HEK293 (cell line): ENCODE results near the gene MGME1.

Experiments used
- CTCF ChIA-PET: fragments of 350-600 bp; formaldehyde crosslinking; extraction: SDS; loops from one replicate; lab custom pipeline; 2021; ENCODE audit warnings: antibody characterized with exemption; lab: Yijun Ruan, JAX
- POLR2A ChIA-PET: fragments of 300-600 bp; formaldehyde crosslinking; extraction: SDS; loops from one replicate; lab custom pipeline; 2020; ENCODE audit warnings: antibody characterized with exemption, inconsistent platforms; lab: Yijun Ruan, JAX
- H3K27ac ChIP-seq: fragments of 200-500 bp; sonication (Bioruptor generic); 2 replicates; pipeline ENCODE4 v1.5.1; 2014; ENCODE audit warnings: low read depth, low read length, control low read depth, inconsistent platforms; ENCODE audit errors: extremely low read depth
- H3K36me3 ChIP-seq, 2 experiments: fragments of 200-500 bp in 1 of 2; sonication (Bioruptor generic) in 1 of 2; 1 replicate in 1 of 2; 2 replicates in 1 of 2; pipeline ENCODE4 v1.5.1; 2014 to 2017; ENCODE audit warnings: inconsistent platforms in 2 of 2, low read length in 2 of 2; ENCODE audit not compliant: control insufficient read depth in 2 of 2, insufficient read depth in 1 of 2
- H3K4me1 ChIP-seq: fragments of 200-500 bp; sonication (Bioruptor generic); 2 replicates; pipeline ENCODE4 v1.5.1; 2014; ENCODE audit warnings: mild to moderate bottlenecking, low read length, inconsistent platforms; ENCODE audit not compliant: control insufficient read depth, insufficient read depth
- H3K4me3 ChIP-seq: 2 replicates; pipeline ENCODE4 v1.5.1; 2011; ENCODE audit warnings: low read depth, mild to moderate bottlenecking, control low read depth, low read length, moderate library complexity
- H3K9me3 ChIP-seq: fragments of 200-500 bp; sonication (Bioruptor generic); 2 replicates; pipeline ENCODE4 v1.5.1; 2014; ENCODE audit warnings: low read depth, low read length, inconsistent platforms; ENCODE audit not compliant: control insufficient read depth, insufficient read depth
- BCL11B ChIP-seq: fragments of 450-650 bp; formaldehyde crosslinking; IDR thresholded peaks from 2 replicates; pipeline ENCODE4 v1.5.1; 2016; ENCODE audit warnings: low read depth, missing biosample characterization, missing genetic modification characterization
- GLIS2 ChIP-seq: fragments of 450-650 bp; formaldehyde crosslinking; IDR thresholded peaks from 2 replicates; pipeline ENCODE4 v1.5.1; 2016; ENCODE audit warnings: missing biosample characterization, missing genetic modification characterization
- OVOL3 ChIP-seq: fragments of 450-650 bp; formaldehyde crosslinking; IDR thresholded peaks from 2 replicates; pipeline ENCODE4 v1.5.1; 2016; ENCODE audit warnings: missing biosample characterization, missing genetic modification characterization
- YY2 ChIP-seq: fragments of 450-650 bp; formaldehyde crosslinking; IDR thresholded peaks from 2 replicates; pipeline ENCODE4 v1.5.1; 2016; ENCODE audit warnings: missing biosample characterization, missing genetic modification characterization
- ZBTB48 ChIP-seq: fragments of 450-650 bp; formaldehyde crosslinking; IDR thresholded peaks from 2 replicates; pipeline ENCODE4 v1.5.1; 2016; ENCODE audit warnings: missing biosample characterization, missing genetic modification characterization
- ZBTB8A ChIP-seq: fragments of 450-650 bp; formaldehyde crosslinking; IDR thresholded peaks from 2 replicates; pipeline ENCODE4 v1.5.1; 2016; ENCODE audit warnings: missing biosample characterization, missing genetic modification characterization
- ZNF114 ChIP-seq: fragments of 450-650 bp; formaldehyde crosslinking; IDR thresholded peaks from 2 replicates; pipeline ENCODE4 v1.5.0; 2017; ENCODE audit warnings: missing biosample characterization, missing genetic modification characterization
- ZNF133 ChIP-seq: fragments of 450-650 bp; formaldehyde crosslinking; IDR thresholded peaks from 2 replicates; pipeline ENCODE4 v1.5.1; 2016; ENCODE audit warnings: missing biosample characterization, missing genetic modification characterization
- ZNF146 ChIP-seq: fragments of 450-650 bp; formaldehyde crosslinking; IDR thresholded peaks from 2 replicates; pipeline ENCODE4 v1.5.1; 2016; ENCODE audit warnings: missing biosample characterization, missing genetic modification characterization
- ZNF214 ChIP-seq: fragments of 450-650 bp; formaldehyde crosslinking; IDR thresholded peaks from 2 replicates; pipeline ENCODE4 v1.5.1; 2017; ENCODE audit warnings: missing biosample characterization, mild to moderate bottlenecking, missing genetic modification characterization, borderline replicate concordance
- ZNF24 ChIP-seq: fragments of 450-650 bp; formaldehyde crosslinking; IDR thresholded peaks from 2 replicates; pipeline ENCODE4 v1.5.1; 2016; ENCODE audit warnings: missing biosample characterization, missing genetic modification characterization
- ZNF335 ChIP-seq: fragments of 450-650 bp; formaldehyde crosslinking; conservative IDR thresholded peaks from 2 replicates; pipeline ENCODE4 v1.5.1; 2016; ENCODE audit warnings: missing biosample characterization, missing genetic modification characterization
- ZNF529 ChIP-seq: fragments of 450-650 bp; formaldehyde crosslinking; IDR thresholded peaks from 2 replicates; pipeline ENCODE4 v1.5.1; 2017; ENCODE audit warnings: missing genetic modification characterization, missing biosample characterization; ENCODE audit not compliant: insufficient replicate concordance
- ZNF530 ChIP-seq: fragments of 450-650 bp; formaldehyde crosslinking; IDR thresholded peaks from 2 replicates; pipeline ENCODE4 v1.5.1; 2016; ENCODE audit warnings: low read depth, missing biosample characterization, missing genetic modification characterization
- ZNF555 ChIP-seq: fragments of 450-650 bp; formaldehyde crosslinking; conservative IDR thresholded peaks from 2 replicates; pipeline ENCODE4 v1.5.1; 2017; ENCODE audit warnings: missing biosample characterization, mild to moderate bottlenecking, missing genetic modification characterization, inconsistent platforms
- ZNF558 ChIP-seq: fragments of 450-650 bp; formaldehyde crosslinking; IDR thresholded peaks from 2 replicates; pipeline ENCODE4 v1.5.1; 2016; ENCODE audit warnings: missing biosample characterization, missing genetic modification characterization
- ZNF571 ChIP-seq: fragments of 450-650 bp; formaldehyde crosslinking; IDR thresholded peaks from 2 replicates; pipeline ENCODE4 v1.5.0; 2017; ENCODE audit warnings: missing biosample characterization, missing genetic modification characterization
- ZNF626 ChIP-seq: fragments of 450-650 bp; sonication (Bioruptor Pico); formaldehyde crosslinking; IDR thresholded peaks from 2 replicates; pipeline ENCODE4 v1.5.1; 2018; ENCODE audit warnings: missing biosample characterization, missing genetic modification characterization, inconsistent platforms
- ZNF664 ChIP-seq: fragments of 450-650 bp; formaldehyde crosslinking; IDR thresholded peaks from 2 replicates; pipeline ENCODE4 v1.5.1; 2016; ENCODE audit warnings: missing biosample characterization, missing genetic modification characterization
- ZNF677 ChIP-seq: fragments of 450-650 bp; IDR thresholded peaks from 2 replicates; pipeline ENCODE4 v1.5.0; 2018; ENCODE audit warnings: missing biosample characterization, mild to moderate bottlenecking, missing genetic modification characterization, moderate library complexity
- TF ChIP-seq, protein P1 (sequence below): fragments of 450-650 bp; formaldehyde crosslinking; IDR thresholded peaks from 2 replicates; pipeline ENCODE4 v1.5.1; 2016; ENCODE audit warnings: missing biosample characterization, missing genetic modification characterization
- TF ChIP-seq, protein P2 (sequence below): fragments of 450-650 bp; IDR thresholded peaks from 2 replicates; pipeline ENCODE4 v1.5.1; 2018; ENCODE audit warnings: missing biosample characterization, mild to moderate bottlenecking, missing genetic modification characterization
- TF ChIP-seq, protein P3 (sequence below): fragments of 450-650 bp; formaldehyde crosslinking; conservative IDR thresholded peaks from 2 replicates; pipeline ENCODE4 v1.5.1; 2016; ENCODE audit warnings: low read depth, missing biosample characterization, missing genetic modification characterization
- TF ChIP-seq, protein P4 (sequence below): fragments of 450-650 bp; formaldehyde crosslinking; IDR thresholded peaks from 2 replicates; pipeline ENCODE4 v1.5.1; 2016; ENCODE audit warnings: missing biosample characterization, missing genetic modification characterization

MGME1 gene

GRCh38 chr20:17949899-17950298 lies 18.9 kb upstream of the MGME1 start:
- POLR2A ChIA-PET: interaction anchor here (1.3 kb wide), 1 partner anchor 16 kb away, joined by 5 read pairs; no protein-coding TSS in a partner anchor
- no peaks in the 10 kb centered on the region for H3K4me1 ChIP-seq
- no peak overlapping the region for H3K4me3 ChIP-seq
- H3K36me3 ChIP-seq: peaks cover 46 to 100% of the 10 kb centered on the region in 2 experiments
- TF ChIP-seq ZNF24 (tag by site-specific recombination): no peak
- no peak for TF ChIP-seq ZNF558
- TF ChIP-seq ZNF664 (tag by site-specific recombination): no peak
- TF ChIP-seq ZNF335: no peak
- no peak for TF ChIP-seq ZNF146 (tag by site-specific recombination)
- no peak for TF ChIP-seq GLIS2 (tag by site-specific recombination)
- TF ChIP-seq ZBTB8A (tag by site-specific recombination): no peak
- TF ChIP-seq ZBTB48: no peak
- TF ChIP-seq, protein P1, sequence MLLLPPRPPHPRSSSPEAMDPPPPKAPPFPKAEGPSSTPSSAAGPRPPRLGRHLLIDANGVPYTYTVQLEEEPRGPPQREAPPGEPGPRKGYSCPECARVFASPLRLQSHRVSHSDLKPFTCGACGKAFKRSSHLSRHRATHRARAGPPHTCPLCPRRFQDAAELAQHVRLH (tag by site-specific recombination): no peak
- no peak for TF ChIP-seq ZNF214 (tag by site-specific recombination)
- TF ChIP-seq, protein P2, sequence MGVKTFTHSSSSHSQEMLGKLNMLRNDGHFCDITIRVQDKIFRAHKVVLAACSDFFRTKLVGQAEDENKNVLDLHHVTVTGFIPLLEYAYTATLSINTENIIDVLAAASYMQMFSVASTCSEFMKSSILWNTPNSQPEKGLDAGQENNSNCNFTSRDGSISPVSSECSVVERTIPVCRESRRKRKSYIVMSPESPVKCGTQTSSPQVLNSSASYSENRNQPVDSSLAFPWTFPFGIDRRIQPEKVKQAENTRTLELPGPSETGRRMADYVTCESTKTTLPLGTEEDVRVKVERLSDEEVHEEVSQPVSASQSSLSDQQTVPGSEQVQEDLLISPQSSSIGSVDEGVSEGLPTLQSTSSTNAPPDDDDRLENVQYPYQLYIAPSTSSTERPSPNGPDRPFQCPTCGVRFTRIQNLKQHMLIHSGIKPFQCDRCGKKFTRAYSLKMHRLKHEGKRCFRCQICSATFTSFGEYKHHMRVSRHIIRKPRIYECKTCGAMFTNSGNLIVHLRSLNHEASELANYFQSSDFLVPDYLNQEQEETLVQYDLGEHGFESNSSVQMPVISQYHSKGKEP (tag by site-specific recombination): no peak
- CTCF ChIA-PET: interaction anchor here (0.8 to 1.0 kb wide), 3 partner anchors 8 to 12 kb away, joined by 3 read pairs; no protein-coding TSS in a partner anchor
- H3K9me3 ChIP-seq: no peaks in the 10 kb centered on the region
- no peak overlapping the region for H3K27ac ChIP-seq

- H3K4me3 ChIP-seq: no peak overlapping the region
- ChIA-PET POLR2A (no interaction called here), CTCF (no interaction called here)
- H3K27ac ChIP-seq: no peak overlapping the region
- no peaks in the 10 kb centered on the region for H3K4me1 ChIP-seq
- H3K9me3 ChIP-seq: no peaks in the 10 kb centered on the region
- no peak for TF ChIP-seq ZNF626 (tag by site-specific recombination)
- H3K36me3 ChIP-seq: peaks cover 47 to 100% of the 10 kb centered on the region in 2 experiments
These were observed 18.1 kb upstream of the MGME1 start for GRCh38 chr20:17950670-17951069.

GRCh38 chr20:17951323-17951722 lies 17.5 kb upstream of the MGME1 start:
- Histone ChIP-seq H3K27ac (no peak overlapping the region), H3K4me1 (no peaks in the 10 kb centered on the region), H3K36me3 (peaks cover 50 to 100% of the 10 kb centered on the region in 2 experiments), H3K9me3 (no peaks in the 10 kb centered on the region), H3K4me3 (no peak overlapping the region)
- ChIA-PET POLR2A (no interaction called here), CTCF (no interaction called here)
- TF ChIP-seq ZNF529: no peak
- no peak for TF ChIP-seq ZNF555 (tag by site-specific recombination)
- TF ChIP-seq, protein P3, sequence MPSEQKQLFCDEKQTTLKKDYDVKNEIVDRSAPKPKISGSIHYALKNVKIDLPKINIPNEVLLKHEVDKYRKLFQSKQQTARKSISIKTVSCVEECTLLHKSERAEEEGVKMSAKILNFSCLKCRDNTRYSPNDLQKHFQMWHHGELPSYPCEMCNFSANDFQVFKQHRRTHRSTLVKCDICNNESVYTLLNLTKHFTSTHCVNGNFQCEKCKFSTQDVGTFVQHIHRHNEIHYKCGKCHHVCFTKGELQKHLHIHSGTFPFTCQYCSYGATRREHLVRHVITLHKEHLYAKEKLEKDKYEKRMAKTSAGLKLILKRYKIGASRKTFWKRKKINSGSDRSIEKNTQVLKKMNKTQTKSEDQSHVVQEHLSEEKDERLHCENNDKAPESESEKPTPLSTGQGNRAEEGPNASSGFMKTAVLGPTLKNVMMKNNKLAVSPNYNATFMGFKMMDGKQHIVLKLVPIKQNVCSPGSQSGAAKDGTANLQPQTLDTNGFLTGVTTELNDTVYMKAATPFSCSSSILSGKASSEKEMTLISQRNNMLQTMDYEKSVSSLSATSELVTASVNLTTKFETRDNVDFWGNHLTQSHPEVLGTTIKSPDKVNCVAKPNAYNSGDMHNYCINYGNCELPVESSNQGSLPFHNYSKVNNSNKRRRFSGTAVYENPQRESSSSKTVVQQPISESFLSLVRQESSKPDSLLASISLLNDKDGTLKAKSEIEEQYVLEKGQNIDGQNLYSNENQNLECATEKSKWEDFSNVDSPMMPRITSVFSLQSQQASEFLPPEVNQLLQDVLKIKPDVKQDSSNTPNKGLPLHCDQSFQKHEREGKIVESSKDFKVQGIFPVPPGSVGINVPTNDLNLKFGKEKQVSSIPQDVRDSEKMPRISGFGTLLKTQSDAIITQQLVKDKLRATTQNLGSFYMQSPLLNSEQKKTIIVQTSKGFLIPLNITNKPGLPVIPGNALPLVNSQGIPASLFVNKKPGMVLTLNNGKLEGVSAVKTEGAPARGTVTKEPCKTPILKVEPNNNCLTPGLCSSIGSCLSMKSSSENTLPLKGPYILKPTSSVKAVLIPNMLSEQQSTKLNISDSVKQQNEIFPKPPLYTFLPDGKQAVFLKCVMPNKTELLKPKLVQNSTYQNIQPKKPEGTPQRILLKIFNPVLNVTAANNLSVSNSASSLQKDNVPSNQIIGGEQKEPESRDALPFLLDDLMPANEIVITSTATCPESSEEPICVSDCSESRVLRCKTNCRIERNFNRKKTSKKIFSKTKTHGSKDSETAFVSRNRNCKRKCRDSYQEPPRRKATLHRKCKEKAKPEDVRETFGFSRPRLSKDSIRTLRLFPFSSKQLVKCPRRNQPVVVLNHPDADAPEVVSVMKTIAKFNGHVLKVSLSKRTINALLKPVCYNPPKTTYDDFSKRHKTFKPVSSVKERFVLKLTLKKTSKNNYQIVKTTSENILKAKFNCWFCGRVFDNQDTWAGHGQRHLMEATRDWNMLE: no peak
- no peak for TF ChIP-seq YY2 (tag by site-specific recombination)
- no peak for TF ChIP-seq ZNF530 (tag by site-specific recombination)
- TF ChIP-seq ZNF677: no peak
- TF ChIP-seq BCL11B (tag by site-specific recombination): no peak
- TF ChIP-seq ZNF133 (tag by site-specific recombination): no peak
- no peak for TF ChIP-seq OVOL3 (tag by site-specific recombination)
- TF ChIP-seq, protein P4, sequence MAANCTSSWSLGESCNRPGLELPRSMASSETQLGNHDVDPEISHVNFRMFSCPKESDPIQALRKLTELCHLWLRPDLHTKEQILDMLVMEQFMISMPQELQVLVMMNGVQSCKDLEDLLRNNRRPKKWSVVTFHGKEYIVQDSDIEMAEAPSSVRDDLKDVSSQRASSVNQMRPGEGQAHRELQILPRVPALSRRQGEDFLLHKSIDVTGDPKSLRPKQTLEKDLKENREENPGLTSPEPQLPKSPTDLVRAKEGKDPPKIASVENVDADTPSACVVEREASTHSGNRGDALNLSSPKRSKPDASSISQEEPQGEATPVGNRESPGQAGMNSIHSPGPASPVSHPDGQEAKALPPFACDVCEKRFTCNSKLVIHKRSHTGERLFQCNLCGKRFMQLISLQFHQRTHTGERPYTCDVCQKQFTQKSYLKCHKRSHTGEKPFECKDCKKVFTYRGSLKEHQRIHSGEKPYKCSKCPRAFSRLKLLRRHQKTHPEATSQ (tag by site-specific recombination): no peak
- TF ChIP-seq ZNF571: no peak
- no peak for TF ChIP-seq ZNF114 (tag by site-specific recombination)
